Adrenal gland (tissue), 12 donors: ENCODE measurements around the gene C18orf32. TPM values are rescaled to one million over a fixed set of nuclear protein-coding genes. Genes with fewer than 3 reads are reported as not detected.
"Not testable (repeated sequence)": the region's sequence is repeated elsewhere in the genome, so short reads cannot be mapped to it uniquely, and the experiment has no call there.

Experiments used
- DNase-seq, 7 donors: peaks; one replicate each; pipeline ENCODE4 v3.0.0-alpha.2; 2019 to 2020
- H3K27ac ChIP-seq, 5 donors: fragments of 200-600 bp; sonication (generic) in 4 of 5; 1 replicate in 3 of 5; 2 replicates in 2 of 5; pipeline versions ENCODE4 v1.5.1 to v1.8.0; 2016 to 2020; ENCODE audit warnings: mild to moderate bottlenecking in 1 of 5
- H3K27me3 ChIP-seq: fragments of 200-600 bp; 2 replicates; pipeline ENCODE4 v1.8.0; 2021
- H3K36me3 ChIP-seq, 2 donors: fragments of 200-600 bp; replicated peaks in 1 of 2; 1 replicate in 1 of 2; 2 replicates in 1 of 2; pipeline versions ENCODE4 v1.5.1 to v1.8.0; 2018 to 2022
- H3K4me1 ChIP-seq, 2 donors: fragments of 200-600 bp; replicated peaks in 1 of 2; 1 replicate in 1 of 2; 2 replicates in 1 of 2; pipeline versions ENCODE4 v1.5.1 to v1.8.0; 2018 to 2021
- H3K4me3 ChIP-seq, 4 donors: fragments of 200-600 bp; sonication (generic) in 3 of 4; one replicate each; pipeline ENCODE4 v1.5.1; 2016 to 2018
- H3K9me3 ChIP-seq, 3 donors: fragments of 200-600 bp; sonication (generic) in 1 of 3; replicated peaks in 1 of 3; 1 replicate in 2 of 3; 2 replicates in 1 of 3; pipeline versions ENCODE4 v1.5.1 to v1.8.0; 2016 to 2021
- CTCF ChIP-seq, 6 experiments: fragments of 450-650 bp in 4 of 6; fragments of 200-600 bp in 2 of 6; sonication (generic) in 1 of 6; IDR thresholded peaks; 1 replicate in 5 of 6; 2 replicates in 1 of 6; pipeline versions ENCODE4 v1.5.1 to v1.8.0; 2016 to 2021; ENCODE audit warnings: antibody characterized with exemption in 6 of 6, mild to moderate bottlenecking in 2 of 6, moderate library complexity in 1 of 6
- POLR2A ChIP-seq, 2 donors: fragments of 450-650 bp; IDR thresholded peaks; one replicate each; pipeline ENCODE4 v1.6.1; 2017; ENCODE audit warnings: antibody characterized with exemption in 2 of 2, mild to moderate bottlenecking in 2 of 2, moderate library complexity in 1 of 2
- WGBS, 4 donors: extraction: QIAGEN DNeasy Blood & Tissue Kit in 2 of 4; methylation state at CpG; one replicate each; pipeline versions ENCODE4 v1.1.5 to v1.1.7; 2013 to 2017; 5-methylcytosine and 5-hydroxymethylcytosine counted together
- intact Hi-C, 2 donors: fragments of 100-400 bp; cut with DNase I; formaldehyde crosslinking; loops; one replicate each; pipeline versions ENCODE4 v1.14.1 to v1.15.0; 2022 to 2023
- polyA plus RNA-seq, 3 donors: library from polyadenylated mRNA; stranded (reverse); fragments of 200-250 nt in 2 of 3; fragments of 350-450 nt in 1 of 3; fragmentation: Illumina TruSeq in 1 of 3; extraction: RNeasy Lipid Tissue Mini Kit (QIAGEN cat#74804) in 1 of 3; gene quantifications; one replicate each; pipeline ENCODE4 v1.2.3, GENCODE V29; 2013 to 2014
- total RNA-seq, 9 donors: library from RNA; depleted of rRNA in 4 of 9; stranded (reverse); fragments of >200 nt in 4 of 9; fragments of 120-200 nt in 1 of 9; fragmentation: NEBNext Ultra II Directional in 1 of 9; extraction: Animal tissue kit (Norgen Biotek cat#: 25700) in 1 of 9; gene quantifications; one replicate each; pipeline versions ENCODE4 v1.1.0 to v1.2.4, GENCODE V29; 2013 to 2023
- donor health status: healthy with polysubstance abuse.
- donor health status: Bipolar disorder and iron deficiency.
- donor health status: DM: yes; HTN: yes; CAD: no.
- donor health status: DM: no; HTN: no; CAD: no.
- donor health status: DM: no; HTN: no; CAD: no.
- donor health status: DM: yes; HTN: yes; CAD: no.

The C18orf32 gene
- total and polyA plus RNA-seq, 12 donors = 33.1 to 176 (median 75.3) TPM

GRCh38 chr18:49519101-49519971 is 32.3 kb upstream of the C18orf32 start:
- DNase-seq = peak in 1 of 7 donors; percentile 6
- TF ChIP-seq CTCF (IDR thresholded peaks at IDR 0.05) (no peak), POLR2A (IDR thresholded peaks at IDR 0.05) (no peak)
- Histone ChIP-seq H3K27me3 (no peaks in the 10 kb centered on the region), H3K4me3 (no peak overlapping the region), H3K9me3 (no peaks in the 10 kb centered on the region), H3K27ac (no peak overlapping the region), H3K4me1 (no peaks in the 10 kb centered on the region), H3K36me3 (no peaks in the 10 kb centered on the region)
- WGBS, 4 donors = 73 to 78% (median 76%) methylated on average over 10 of the region's 10 CpGs
- intact Hi-C loops = loop anchor here in 1 of 2 donors (10.0 kb wide), 1 partner anchor 335 kb away; no protein-coding TSS in a partner anchor

- H3K4me1 ChIP-seq = no peaks in the 10 kb centered on the region
- TF ChIP-seq POLR2A (IDR thresholded peaks at IDR 0.05) = no peak
- TF ChIP-seq CTCF (IDR thresholded peaks at IDR 0.05) = no peak
- H3K9me3 ChIP-seq = no peaks in the 10 kb centered on the region
- 80 to 90% (median 89%) methylated on average over 1 to 2 of the region's 2 CpGs for WGBS, 4 donors
- intact Hi-C loops = loop anchor here in 1 of 2 donors (10.0 kb wide), 1 partner anchor 337 kb away; no protein-coding TSS in a partner anchor
- no peaks in the 10 kb centered on the region for H3K36me3 ChIP-seq
- H3K27ac ChIP-seq = no peak overlapping the region
- no peak for DNase-seq
- H3K4me3 ChIP-seq = no peak overlapping the region
- H3K27me3 ChIP-seq = no peaks in the 10 kb centered on the region
Observed at GRCh38 chr18:49517483-49517882, 30.4 kb upstream of the C18orf32 start.

- Histone ChIP-seq H3K27me3 (no peaks in the 10 kb centered on the region), H3K27ac (no peak overlapping the region), H3K9me3 (no peaks in the 10 kb centered on the region), H3K4me3 (no peak overlapping the region), H3K4me1 (no peaks in the 10 kb centered on the region), H3K36me3 (no peaks in the 10 kb centered on the region)
- WGBS, 4 donors = 93 to 100% (median 98%) methylated on average over 2 to 3 of the region's 3 CpGs
- DNase-seq = no peak
- no peak for TF ChIP-seq CTCF (IDR thresholded peaks at IDR 0.05)
- TF ChIP-seq POLR2A (IDR thresholded peaks at IDR 0.05) = no peak
- intact Hi-C loops = loop anchor here in 1 of 2 donors (10.0 kb wide), 1 partner anchor 339 kb away; no protein-coding TSS in a partner anchor
Observed at GRCh38 chr18:49515516-49515915, 28.5 kb upstream of the C18orf32 start.

GRCh38 chr18:49515003-49515402 is 28.0 kb upstream of the C18orf32 start:
- H3K4me3 ChIP-seq, H3K36me3 ChIP-seq, H3K27ac ChIP-seq, DNase-seq, H3K9me3 ChIP-seq, H3K27me3 ChIP-seq, H3K4me1 ChIP-seq: not testable (repeated sequence)
- WGBS, 4 donors = 72 to 78% (median 75%) methylated on average over 5 of the region's 5 CpGs
- intact Hi-C loops = loop anchor here in 1 of 2 donors (10.0 kb wide), 1 partner anchor 340 kb away; no protein-coding TSS in a partner anchor
